ENCODE results near the gene VWA5B2.

- TF ChIP-seq CTCF (IDR thresholded peaks at IDR 0.05; ENCODE audit: borderline replicate concordance, extremely low read depth, low read length, poor library complexity, severe bottlenecking) (no peak), EZH2 (IDR thresholded peaks at IDR 0.05; ENCODE audit: borderline replicate concordance, low read depth, low read length, severe bottlenecking) (no peak)
These were observed 43.8 kb upstream of the VWA5B2 start for GRCh38 chr3:184185461-184186183.
